ENCODE measurements around the gene PREP. TPM values are rescaled to one million over a fixed set of nuclear protein-coding genes. Genes with fewer than 3 reads are reported as not detected.
"Not testable (repeated sequence)": the region's sequence is repeated elsewhere in the genome, so short reads cannot be mapped to it uniquely, and the experiment has no call there.

Gene PREP
- total and polyA plus RNA-seq, 7 experiments from 2014 or later: 22.2 to 51.1 (median 33.4) TPM

GRCh38 chr6:105251689-105252088 lies 151.2 kb downstream of the PREP start:
- H3K4me1 ChIP-seq (ENCODE audit: control insufficient read depth in 2 of 2, insufficient read depth in 2 of 2, low read length in 2 of 2): no peaks in the 10 kb centered on the region
- DNase-seq (no peak), ATAC-seq (no peak)
- H3K27ac ChIP-seq (ENCODE audit: low read depth, low read length): no peak overlapping the region
- no peaks in the 10 kb centered on the region for H3K36me3 ChIP-seq (ENCODE audit: control insufficient read depth in 2 of 3, insufficient read depth in 3 of 3, low read length in 3 of 3)
- H3K36me3 Mint-ChIP-seq: no peaks in the 10 kb centered on the region
- ChIA-PET CTCF (no interaction called here), POLR2A (no interaction called here)
- peaks cover 0 to 17% (median 1%) of the 10 kb centered on the region in 11 donors for H3K9me3 Mint-ChIP-seq
- H3K9me3 ChIP-seq (ENCODE audit: control insufficient read depth in 2 of 3, low read length in 3 of 3): no peaks in the 10 kb centered on the region
- no peak overlapping the region for H3K4me3 ChIP-seq (ENCODE audit: low read length)
- H3K4me3 Mint-ChIP-seq: no peak overlapping the region
- H3K27me3 Mint-ChIP-seq: peaks cover 0 to 14% (median 5%) of the 10 kb centered on the region in 5 donors
- H3K27ac Mint-ChIP-seq: no peak overlapping the region
- no peaks in the 10 kb centered on the region for H3K4me1 Mint-ChIP-seq
- no peaks in the 10 kb centered on the region for H3K27me3 ChIP-seq (ENCODE audit: control insufficient read depth in 2 of 2, insufficient read depth in 2 of 2, low read length in 2 of 2)
- intact Hi-C loops (cut with micrococcal nuclease): no loop called here

DNA sequence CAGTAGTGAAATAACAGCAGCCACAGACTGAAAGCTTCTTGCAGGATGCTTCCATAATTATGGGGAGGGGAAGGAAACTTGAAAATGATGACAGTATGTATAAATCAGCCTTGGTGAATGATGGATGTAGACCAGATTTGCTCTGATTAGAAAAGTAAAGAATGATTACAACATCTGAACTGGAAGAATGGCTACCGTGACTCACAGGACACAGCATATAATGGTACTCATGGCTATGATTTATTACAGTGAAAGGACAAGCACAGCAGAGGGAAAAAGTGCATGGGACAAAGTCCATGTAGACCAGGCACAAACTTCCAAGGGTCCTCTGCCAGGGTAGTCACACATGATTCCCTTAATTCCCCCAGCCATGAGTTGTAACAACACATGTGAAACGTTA lies 152.3 kb downstream of the PREP start:
- Mint-ChIP-seq H3K9me3 (peaks cover 0 to 21% (median under 1%) of the 10 kb centered on the region in 11 donors), H3K27ac (no peak overlapping the region), H3K27me3 (peaks cover 0 to 8% (median 5%) of the 10 kb centered on the region in 5 donors), H3K4me1 (no peaks in the 10 kb centered on the region), H3K36me3 (no peaks in the 10 kb centered on the region), H3K4me3 (no peak overlapping the region)
- Histone ChIP-seq H3K9me3 (ENCODE audit: control insufficient read depth in 2 of 3, low read length in 3 of 3) (no peaks in the 10 kb centered on the region), H3K4me3 (ENCODE audit: low read length) (no peak overlapping the region), H3K27me3 (ENCODE audit: control insufficient read depth in 2 of 2, insufficient read depth in 2 of 2, low read length in 2 of 2) (no peaks in the 10 kb centered on the region), H3K4me1 (ENCODE audit: control insufficient read depth in 2 of 2, insufficient read depth in 2 of 2, low read length in 2 of 2) (no peaks in the 10 kb centered on the region), H3K27ac (ENCODE audit: low read depth, low read length) (no peak overlapping the region), H3K36me3 (ENCODE audit: control insufficient read depth in 2 of 3, insufficient read depth in 3 of 3, low read length in 3 of 3) (no peaks in the 10 kb centered on the region)
- POLR2A ChIA-PET: no interaction called here
- ATAC-seq: no peak
- intact Hi-C loops (cut with micrococcal nuclease): no loop called here
- CTCF ChIA-PET: no interaction called here
- DNase-seq: no peak

DNA sequence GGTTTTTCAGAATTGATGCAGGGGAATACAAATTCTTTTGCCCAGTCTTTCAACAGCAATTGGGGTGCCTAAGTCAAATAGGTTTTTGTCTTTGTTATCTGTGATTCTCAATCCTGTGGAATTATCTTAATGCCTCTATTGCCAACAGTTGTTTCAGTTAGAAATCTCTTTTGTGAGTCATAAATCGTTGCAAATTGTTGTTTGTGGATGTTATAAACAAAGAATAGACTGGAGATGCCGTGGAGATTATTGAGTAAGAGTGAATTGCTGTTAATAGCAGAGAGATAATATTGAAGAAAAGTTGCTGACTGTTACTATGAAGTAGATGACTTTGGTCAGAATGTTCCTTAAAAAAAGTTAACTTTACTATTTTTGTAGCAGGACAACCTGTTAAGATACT lies 159.4 kb downstream of the PREP start:
- Histone ChIP-seq H3K4me1 (ENCODE audit: control insufficient read depth in 2 of 2, insufficient read depth in 2 of 2, low read length in 2 of 2) (no peaks in the 10 kb centered on the region), H3K9me3 (ENCODE audit: control insufficient read depth in 2 of 3, low read length in 3 of 3) (no peaks in the 10 kb centered on the region), H3K27me3 (ENCODE audit: control insufficient read depth in 2 of 2, insufficient read depth in 2 of 2, low read length in 2 of 2) (no peaks in the 10 kb centered on the region), H3K36me3 (ENCODE audit: control insufficient read depth in 2 of 3, insufficient read depth in 3 of 3, low read length in 3 of 3) (no peaks in the 10 kb centered on the region), H3K4me3 (ENCODE audit: low read length) (no peak overlapping the region), H3K27ac (ENCODE audit: low read depth, low read length) (no peak overlapping the region)
- Mint-ChIP-seq H3K36me3 (peaks cover 0 to 5% (median 0%) of the 10 kb centered on the region in 5 donors), H3K4me3 (no peak overlapping the region), H3K4me1 (no peaks in the 10 kb centered on the region), H3K27ac (no peak overlapping the region), H3K9me3 (peaks cover 0 to 20% (median 4%) of the 10 kb centered on the region in 11 donors), H3K27me3 (peaks cover 9 to 39% (median 30%) of the 10 kb centered on the region in 5 donors)
- DNase-seq: no peak
- ATAC-seq: no peak
- intact Hi-C loops (cut with micrococcal nuclease): no loop called here
- ChIA-PET CTCF (no interaction called here), POLR2A (no interaction called here)

DNA sequence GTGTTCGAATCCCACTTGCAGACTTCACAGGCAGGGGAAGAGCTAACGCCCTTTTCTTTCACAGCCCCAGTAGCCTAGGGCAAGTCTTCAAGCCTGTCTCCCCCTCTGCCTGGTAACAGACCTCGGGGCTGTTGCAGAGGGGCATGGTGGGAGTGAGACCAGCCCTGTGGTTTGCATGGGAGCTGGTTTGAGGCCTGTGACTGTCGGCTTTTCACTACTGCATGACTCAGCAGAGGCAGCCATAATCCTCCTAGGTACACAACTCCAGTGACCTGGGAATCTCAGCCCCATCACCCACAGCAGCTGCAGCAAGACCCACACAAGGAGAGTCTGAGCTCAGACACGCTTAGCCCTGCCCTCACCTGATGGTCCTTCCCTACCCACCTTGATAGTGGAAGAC lies 167.7 kb downstream of the PREP start:
- ATAC-seq: no peak
- ChIA-PET CTCF (no interaction called here), POLR2A (no interaction called here)
- H3K4me3 ChIP-seq (ENCODE audit: low read length): no peak overlapping the region
- peaks cover 27 to 63% (median 42%) of the 10 kb centered on the region in 5 donors for H3K27me3 Mint-ChIP-seq
- no peak for DNase-seq
- H3K9me3 Mint-ChIP-seq: peaks cover 7 to 38% (median 21%) of the 10 kb centered on the region in 11 donors
- intact Hi-C loops (cut with micrococcal nuclease): no loop called here
- no peaks in the 10 kb centered on the region for H3K4me1 ChIP-seq (ENCODE audit: control insufficient read depth in 2 of 2, insufficient read depth in 2 of 2, low read length in 2 of 2)
- no peaks in the 10 kb centered on the region for H3K36me3 ChIP-seq (ENCODE audit: control insufficient read depth in 2 of 3, insufficient read depth in 3 of 3, low read length in 3 of 3)
- no peak overlapping the region for H3K27ac Mint-ChIP-seq
- no peak overlapping the region for H3K27ac ChIP-seq (ENCODE audit: low read depth, low read length)
- peaks cover 0 to 8% (median 0%) of the 10 kb centered on the region in 5 donors for H3K36me3 Mint-ChIP-seq
- no peaks in the 10 kb centered on the region for H3K27me3 ChIP-seq (ENCODE audit: control insufficient read depth in 2 of 2, insufficient read depth in 2 of 2, low read length in 2 of 2)
- H3K4me3 Mint-ChIP-seq: no peak overlapping the region
- peaks cover 0 to 7% (median 0%) of the 10 kb centered on the region in 3 experiments for H3K9me3 ChIP-seq (ENCODE audit: control insufficient read depth in 2 of 3, low read length in 3 of 3)
- no peaks in the 10 kb centered on the region for H3K4me1 Mint-ChIP-seq

DNA sequence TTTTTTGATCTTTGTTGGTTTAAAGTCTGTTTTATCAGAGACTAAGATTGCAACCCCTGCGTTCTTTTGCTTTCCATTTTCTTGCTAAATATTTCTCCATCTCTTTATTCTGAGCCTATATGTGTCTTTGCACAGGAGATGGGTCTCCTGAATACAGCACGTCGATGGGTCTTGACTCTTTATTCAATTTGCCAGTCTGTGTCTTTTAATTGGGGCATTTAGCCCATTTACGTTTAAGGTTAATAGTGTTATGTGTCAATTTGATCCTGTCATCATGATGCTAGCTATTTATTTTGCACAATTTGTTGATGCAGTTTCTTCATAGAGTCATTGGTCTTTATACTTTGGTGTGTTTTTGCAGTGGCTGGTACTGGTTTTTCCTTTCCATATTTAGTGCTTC lies 171.1 kb downstream of the PREP start:
- DNase-seq; H3K4me3 Mint-ChIP-seq; H3K9me3 ChIP-seq (ENCODE audit: control insufficient read depth in 2 of 3, low read length in 3 of 3); H3K27ac ChIP-seq (ENCODE audit: low read depth, low read length); H3K4me3 ChIP-seq (ENCODE audit: low read length); H3K27me3 ChIP-seq (ENCODE audit: control insufficient read depth in 2 of 2, insufficient read depth in 2 of 2, low read length in 2 of 2); intact Hi-C loops (cut with micrococcal nuclease); H3K27ac Mint-ChIP-seq; POLR2A ChIA-PET; H3K36me3 ChIP-seq (ENCODE audit: control insufficient read depth in 2 of 3, insufficient read depth in 3 of 3, low read length in 3 of 3); H3K36me3 Mint-ChIP-seq; CTCF ChIA-PET; ATAC-seq; H3K4me1 ChIP-seq (ENCODE audit: control insufficient read depth in 2 of 2, insufficient read depth in 2 of 2, low read length in 2 of 2); H3K4me1 Mint-ChIP-seq: not testable (repeated sequence)
- peaks cover 19 to 37% (median 32%) of the 10 kb centered on the region in 5 donors for H3K27me3 Mint-ChIP-seq
- H3K9me3 Mint-ChIP-seq: peaks cover 5 to 19% (median 13%) of the 10 kb centered on the region in 11 donors

Other genes starting within 250 kb of the PREP start
- gene POPDC3, start 223.1 kb downstream of the PREP start, total RNA-seq: not detected
- gene POPDC3, start 223.1 kb downstream of the PREP start, polyA plus RNA-seq: not detected